IMR-90 (cell line): ENCODE results near the gene RAB28. TPM values are rescaled to one million over a fixed set of nuclear protein-coding genes. Genes with fewer than 3 reads are reported as not detected.

ENCODE experiments used
- ATAC-seq: fragments of 200-7000 bp; cut with Tn5 transposase; 2 replicates; pipeline ENCODE4 v1.9.1; 2020; ENCODE audit warnings: low read depth, mild to moderate bottlenecking, moderate library complexity
- BruUV-seq: library from RNA; stranded (reverse); fragments of 400-500 nt; replicated peaks from 2 replicates; lab custom pipeline; 2021; lab: Mats Ljungman, UMichigan
- CTCF ChIA-PET: fragments of 300-600 bp; formaldehyde crosslinking; extraction: SDS; loops from one replicate; lab custom pipeline; 2021; ENCODE audit warnings: antibody characterized with exemption; lab: Yijun Ruan, JAX
- POLR2A ChIA-PET: fragments of 300-600 bp; sonication (Branson Sonifier 250); formaldehyde crosslinking; loops from one replicate; lab custom pipeline; 2022; ENCODE audit warnings: antibody characterized with exemption; ENCODE audit not compliant: unreplicated experiment; lab: Charles Lee
- DNase-seq: peaks from one replicate; pipeline ENCODE4 v3.0.0; 2013
- H2AFZ ChIP-seq: replicated peaks from 2 replicates; pipeline ENCODE3; 2013; ENCODE audit warnings: low read length, mild to moderate bottlenecking; ENCODE audit not compliant: poor library complexity
- H2AK5ac ChIP-seq: 2 replicates; pipeline ENCODE4 v1.6.1; 2013; ENCODE audit warnings: low read depth, low read length, inconsistent platforms
- H2AK9ac ChIP-seq: replicated peaks from 2 replicates; pipeline ENCODE3; 2013; ENCODE audit warnings: mild to moderate bottlenecking, low read depth, low read length, moderate library complexity; ENCODE audit not compliant: poor library complexity
- H2BK120ac ChIP-seq: 2 replicates; pipeline ENCODE4 v1.6.1; 2013; ENCODE audit warnings: low read depth, low read length, inconsistent platforms
- H2BK15ac ChIP-seq: 3 replicates; pipeline ENCODE4 v1.6.1; 2013; ENCODE audit warnings: low read depth, low read length, inconsistent platforms
- H2BK20ac ChIP-seq: 2 replicates; pipeline ENCODE4 v1.6.1; 2013; ENCODE audit warnings: low read depth, mild to moderate bottlenecking, inconsistent platforms, low read length, moderate library complexity
- H2BK5ac ChIP-seq: 2 replicates; pipeline ENCODE4 v1.6.1; 2013; ENCODE audit warnings: mild to moderate bottlenecking, low read depth, low read length, inconsistent platforms; ENCODE audit not compliant: poor library complexity, severe bottlenecking
- H3K14ac ChIP-seq: replicated peaks from 2 replicates; pipeline ENCODE4 v1.6.1; 2013; ENCODE audit warnings: low read depth, low read length, inconsistent platforms
- H3K18ac ChIP-seq: 2 replicates; pipeline ENCODE4 v1.6.1; 2013; ENCODE audit warnings: low read depth, low read length, control low read depth
- H3K23ac ChIP-seq: 2 replicates; pipeline ENCODE4 v1.6.1; 2013; ENCODE audit warnings: low read depth, low read length, inconsistent platforms
- H3K27ac ChIP-seq: 2 replicates; pipeline ENCODE4 v1.5.1; 2013; ENCODE audit warnings: mild to moderate bottlenecking, control low read depth, low read length; ENCODE audit not compliant: insufficient read depth
- H3K27me3 ChIP-seq: 2 replicates; pipeline ENCODE4 v1.6.1; 2013; ENCODE audit warnings: low read length; ENCODE audit not compliant: control insufficient read depth, insufficient read depth
- H3K36me3 ChIP-seq: 2 replicates; pipeline ENCODE4 v1.6.1; 2013; ENCODE audit warnings: low read length, mixed read lengths; ENCODE audit not compliant: control insufficient read depth, insufficient read depth
- H3K4ac ChIP-seq: 2 replicates; pipeline ENCODE4 v1.6.1; 2013; ENCODE audit warnings: low read depth, low read length, inconsistent platforms
- H3K4me1 ChIP-seq: 2 replicates; pipeline ENCODE4 v1.6.1; 2013; ENCODE audit warnings: low read length, mixed read lengths; ENCODE audit not compliant: control insufficient read depth, insufficient read depth
- H3K4me2 ChIP-seq: 2 replicates; pipeline ENCODE4 v1.6.1; 2013; ENCODE audit warnings: low read depth, mild to moderate bottlenecking, control low read depth, low read length, moderate library complexity
- H3K4me3 ChIP-seq: 2 replicates; pipeline ENCODE4 v1.5.1; 2013; ENCODE audit warnings: low read depth, mild to moderate bottlenecking, control low read depth, low read length, moderate library complexity; ENCODE audit not compliant: insufficient read depth
- H3K56ac ChIP-seq: 2 replicates; pipeline ENCODE4 v1.6.1; 2013; ENCODE audit warnings: low read length, inconsistent platforms; ENCODE audit not compliant: insufficient read depth; ENCODE audit errors: extremely low read depth
- H3K79me1 ChIP-seq, 2 experiments: 2 replicates each; pipeline ENCODE4 v1.6.1; 2013; ENCODE audit warnings: low read length in 2 of 2, inconsistent platforms in 1 of 2, low read depth in 1 of 2
- H3K9ac ChIP-seq: 2 replicates; pipeline ENCODE4 v1.6.1; 2013; ENCODE audit warnings: low read depth, low read length, control low read depth
- H3K9me1 ChIP-seq: 2 replicates; pipeline ENCODE4 v1.6.1; 2013; ENCODE audit warnings: low read length, inconsistent platforms; ENCODE audit not compliant: insufficient read depth
- H3K9me3 ChIP-seq: 2 replicates; pipeline ENCODE4 v1.6.1; 2013; ENCODE audit warnings: low read length; ENCODE audit not compliant: control insufficient read depth, insufficient read depth
- H4K20me1 ChIP-seq: 2 replicates; pipeline ENCODE4 v1.6.1; 2013; ENCODE audit warnings: low read length, inconsistent platforms; ENCODE audit not compliant: insufficient read depth
- H4K5ac ChIP-seq: 2 replicates; pipeline ENCODE4 v1.6.1; 2013; ENCODE audit warnings: mild to moderate bottlenecking, low read depth, low read length, control low read depth
- H4K8ac ChIP-seq, 2 experiments: 2 replicates each; pipeline ENCODE4 v1.6.1; 2013; ENCODE audit warnings: low read depth in 2 of 2, low read length in 2 of 2, control low read depth in 1 of 2, inconsistent platforms in 1 of 2
- H4K91ac ChIP-seq: 2 replicates; pipeline ENCODE4 v1.6.1; 2013; ENCODE audit warnings: low read depth, low read length, inconsistent platforms; ENCODE audit not compliant: insufficient read depth
- BHLHE40 ChIP-seq: fragments of 150-350 bp; IDR thresholded peaks from 2 replicates; pipeline ENCODE4 v1.6.1; 2016; ENCODE audit warnings: mild to moderate bottlenecking, low read depth, low read length
- CEBPB ChIP-seq: IDR thresholded peaks from 2 replicates; pipeline ENCODE4 v1.6.1; 2012; ENCODE audit warnings: low read depth, low read length, improper control_type of control experiment
- ELK1 ChIP-seq: fragments of 150-350 bp; IDR thresholded peaks from 2 replicates; pipeline ENCODE4 v1.6.1; 2016; ENCODE audit warnings: low read depth, mild to moderate bottlenecking, low read length, moderate library complexity, borderline replicate concordance
- FOS ChIP-seq: fragments of 150-350 bp; IDR thresholded peaks from 2 replicates; pipeline ENCODE4 v1.6.1; 2016; ENCODE audit warnings: low read depth, low read length
- MAFK ChIP-seq: IDR thresholded peaks from 2 replicates; pipeline ENCODE4 v1.6.1; 2012; ENCODE audit warnings: low read depth, low read length, improper control_type of control experiment
- MAZ ChIP-seq: IDR thresholded peaks from 2 replicates; pipeline ENCODE4 v1.6.1; 2012; ENCODE audit warnings: low read depth, mild to moderate bottlenecking, low read length, improper control_type of control experiment, moderate library complexity, borderline replicate concordance
- MXI1 ChIP-seq: IDR thresholded peaks from 2 replicates; pipeline ENCODE4 v1.6.1; 2012; ENCODE audit warnings: low read depth, mild to moderate bottlenecking, low read length, moderate library complexity, borderline replicate concordance
- NFE2L2 ChIP-seq: fragments of 150-350 bp; IDR thresholded peaks from 2 replicates; pipeline ENCODE4 v1.6.1; 2016; ENCODE audit warnings: low read depth, mild to moderate bottlenecking, low read length
- RAD21 ChIP-seq: IDR thresholded peaks from 2 replicates; pipeline ENCODE4 v1.6.1; 2012; ENCODE audit warnings: low read length, improper control_type of control experiment
- RCOR1 ChIP-seq: IDR thresholded peaks from 2 replicates; pipeline ENCODE4 v1.6.1; 2012; ENCODE audit warnings: mild to moderate bottlenecking, low read length, improper control_type of control experiment; ENCODE audit not compliant: insufficient replicate concordance
- RFX5 ChIP-seq: IDR thresholded peaks from 2 replicates; pipeline ENCODE4 v1.8.0; 2012; ENCODE audit warnings: low read depth, mild to moderate bottlenecking, low read length, moderate library complexity
- SMC3 ChIP-seq: fragments of 150-350 bp; IDR thresholded peaks from 2 replicates; pipeline ENCODE4 v1.6.1; 2016; ENCODE audit warnings: low read depth, mild to moderate bottlenecking, antibody characterized with exemption, low read length, moderate library complexity
- WGBS, 2 experiments: methylation state at CpG; one replicate each; pipeline versions ENCODE4 v1.1.5 to v1.1.7; 2013; ENCODE audit warnings: missing lambda C conversion rate in 2 of 2; ENCODE audit not compliant: insufficient read length in 1 of 2; ENCODE audit errors: extremely low coverage in 2 of 2; 5-methylcytosine and 5-hydroxymethylcytosine counted together
- dilution Hi-C: fragments of 300-500 bp; cut with HindIII; formaldehyde crosslinking; loops from one replicate; pipeline ENCODE4 v1.14.3; 2018; ENCODE audit warnings: low sequenced_read_pairs; ENCODE audit not compliant: unreplicated experiment
- in situ Hi-C: fragments of 300-500 bp; cut with MboI; formaldehyde crosslinking; loops from 3 replicates; pipeline ENCODE4 v1.14.3; 2019; ENCODE audit warnings: low sequenced_read_pairs, inconsistent platforms, mixed read lengths
- intact Hi-C: fragments of 100-400 bp; cut with micrococcal nuclease; formaldehyde crosslinking; loops from 2 replicates; pipeline ENCODE4 v1.10.0; 2022
- polyA plus RNA-seq, 3 experiments: library from polyadenylated mRNA; depleted of rRNA; stranded (reverse); fragments of >200 nt; gene quantifications; 2 replicates each; pipeline ENCODE4 v1.2.3, GENCODE V29; 2012; ENCODE audit warnings: low replicate concordance in 1 of 3
- total RNA-seq: library from RNA; depleted of rRNA; stranded (reverse); fragments of >200 nt; gene quantifications from 2 replicates; pipeline ENCODE4 v1.2.3, GENCODE V29; 2012
- TF ChIP-seq, protein P1 (sequence below): conservative IDR thresholded peaks from 2 replicates; pipeline ENCODE4 v1.5.1; 2012; ENCODE audit warnings: mild to moderate bottlenecking, low read depth, low read length, improper control_type of control experiment

RAB28 gene
- total and polyA plus RNA-seq, 2 of the 4 experiments (the other 2 are of a cell fraction): 7.5 to 10.8 TPM

DNA sequence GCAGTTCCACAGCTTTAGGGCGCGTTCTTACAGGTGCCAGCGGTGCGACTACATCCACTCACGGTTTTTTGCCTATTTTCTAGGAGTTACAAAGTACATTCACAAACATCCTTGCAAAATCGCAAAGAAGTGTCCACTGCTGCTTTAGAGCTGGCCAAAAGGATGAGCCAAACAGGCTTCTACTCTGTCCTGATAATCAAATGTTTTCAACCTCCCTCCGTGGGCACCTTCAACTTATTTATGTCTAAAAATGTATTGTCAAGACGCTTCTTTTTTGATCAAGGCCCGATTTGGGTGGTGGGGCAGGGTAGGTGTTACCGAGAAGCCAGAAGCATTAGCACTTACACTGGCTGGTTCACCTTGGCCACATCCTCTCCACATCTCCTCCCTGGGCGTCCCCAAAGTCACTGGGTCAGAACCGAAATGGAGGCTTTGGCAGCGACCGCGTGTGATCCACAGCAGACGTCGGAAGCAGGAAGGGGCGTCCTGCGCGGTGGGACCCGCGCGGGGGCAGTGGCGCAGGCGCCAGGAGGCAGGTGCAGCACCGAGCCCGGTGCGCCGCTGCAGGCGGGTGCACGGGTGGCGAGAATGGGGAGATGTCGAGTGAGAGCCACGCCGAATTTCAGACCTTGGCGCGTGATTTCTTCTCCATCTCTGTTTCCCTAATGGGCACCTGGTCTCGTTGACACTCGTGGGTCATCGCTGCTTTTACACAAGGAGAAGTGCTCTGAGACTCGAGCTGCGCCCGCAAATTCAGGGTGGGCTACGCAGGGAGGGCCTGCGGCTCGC, 43.2 kb upstream of the RAB28 start (continued):
- no peak for TF ChIP-seq MAZ

- Histone ChIP-seq H2BK20ac (no peak overlapping the region), H3K14ac (no peak overlapping the region), H4K91ac (no peak overlapping the region), H3K9me3 (peaks cover 21% of the 10 kb centered on the region), H2AFZ (no peak overlapping the region), H2AK5ac (no peak overlapping the region), H4K8ac (no peak overlapping the region), H3K23ac (no peak overlapping the region), H2BK15ac (no peak overlapping the region), H3K79me1 (no peaks in the 10 kb centered on the region), H3K9ac (no peak overlapping the region), H3K36me3 (no peaks in the 10 kb centered on the region), H4K5ac (no peak overlapping the region), H3K4ac (no peak overlapping the region), H3K18ac (no peak overlapping the region), H4K20me1 (no peaks in the 10 kb centered on the region; the same call in 1 of the 2 replicates), H3K27me3 (peaks cover 97% of the 10 kb centered on the region), H2BK120ac (no peak overlapping the region), H2BK5ac (no peak overlapping the region), H2AK9ac (no peak overlapping the region), H3K4me1 (no peaks in the 10 kb centered on the region), H3K9me1 (no peaks in the 10 kb centered on the region), H3K4me2 (no peak overlapping the region), H3K27ac (no peak overlapping the region), H3K56ac (no peak overlapping the region), H3K4me3 (no peak overlapping the region)
- dilution Hi-C loops: no loop called here
- intact Hi-C loops: no loop called here
- no peak for ATAC-seq
- WGBS, 2 experiments: no CpG with 5 or more reads among the region's 3 CpGs
- ChIA-PET CTCF (interaction anchor here (0.8 kb wide), 1 partner anchor 13 kb away, joined by 5 read pairs; no protein-coding TSS in a partner anchor), POLR2A (no interaction called here)
- in situ Hi-C loops: no loop called here
- BruUV-seq: no TSS peak
- no peak for DNase-seq
- TF ChIP-seq SMC3 (no peak), RCOR1 (no peak), RAD21 (no peak), MAFK (no peak), RFX5 (no peak), NFE2L2 (no peak), BHLHE40 (no peak), ELK1 (no peak), FOS (no peak), MAZ (no peak), MXI1 (no peak), CEBPB (no peak)
- TF ChIP-seq, protein P1, sequence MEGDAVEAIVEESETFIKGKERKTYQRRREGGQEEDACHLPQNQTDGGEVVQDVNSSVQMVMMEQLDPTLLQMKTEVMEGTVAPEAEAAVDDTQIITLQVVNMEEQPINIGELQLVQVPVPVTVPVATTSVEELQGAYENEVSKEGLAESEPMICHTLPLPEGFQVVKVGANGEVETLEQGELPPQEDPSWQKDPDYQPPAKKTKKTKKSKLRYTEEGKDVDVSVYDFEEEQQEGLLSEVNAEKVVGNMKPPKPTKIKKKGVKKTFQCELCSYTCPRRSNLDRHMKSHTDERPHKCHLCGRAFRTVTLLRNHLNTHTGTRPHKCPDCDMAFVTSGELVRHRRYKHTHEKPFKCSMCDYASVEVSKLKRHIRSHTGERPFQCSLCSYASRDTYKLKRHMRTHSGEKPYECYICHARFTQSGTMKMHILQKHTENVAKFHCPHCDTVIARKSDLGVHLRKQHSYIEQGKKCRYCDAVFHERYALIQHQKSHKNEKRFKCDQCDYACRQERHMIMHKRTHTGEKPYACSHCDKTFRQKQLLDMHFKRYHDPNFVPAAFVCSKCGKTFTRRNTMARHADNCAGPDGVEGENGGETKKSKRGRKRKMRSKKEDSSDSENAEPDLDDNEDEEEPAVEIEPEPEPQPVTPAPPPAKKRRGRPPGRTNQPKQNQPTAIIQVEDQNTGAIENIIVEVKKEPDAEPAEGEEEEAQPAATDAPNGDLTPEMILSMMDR: no peak
These were observed 42.5 kb upstream of the RAB28 start for GRCh38 chr4:13526658-13527057.
